ENCODE data around the gene GSTT2.

GSTT2 gene

GRCh38 chr22:24009227-24010017 lies 29.5 kb downstream of the GSTT2 start:
- no peak for DNase-seq

GRCh38 chr22:24010018-24010391 lies 30.1 kb downstream of the GSTT2 start:
- DNase-seq, result no peak

GRCh38 chr22:24011735-24012068 lies 31.8 kb downstream of the GSTT2 start:
- DNase-seq, result no peak

GRCh38 chr22:24016156-24016555 lies 36.2 kb downstream of the GSTT2 start:
- DNase-seq, result no peak

GRCh38 chr22:24021304-24021703 lies 41.4 kb downstream of the GSTT2 start:
- DNase-seq, result no peak

GRCh38 chr22:24023204-24023789 lies 43.4 kb downstream of the GSTT2 start:
- no peak for DNase-seq

GRCh38 chr22:24024354-24024753 lies 44.4 kb downstream of the GSTT2 start:
- DNase-seq, result no peak

GRCh38 chr22:24025475-24025874 lies 45.5 kb downstream of the GSTT2 start:
- DNase-seq, result no peak

GRCh38 chr22:24026056-24026455 lies 46.1 kb downstream of the GSTT2 start:
- no peak for DNase-seq

GRCh38 chr22:24026733-24027132 lies 46.8 kb downstream of the GSTT2 start:
- no peak for DNase-seq

GRCh38 chr22:24027389-24027975 lies 47.5 kb downstream of the GSTT2 start:
- no peak for DNase-seq

GRCh38 chr22:24027991-24028390 lies 48.1 kb downstream of the GSTT2 start:
- DNase-seq, result no peak

- DNase-seq, result no peak
Observed at GRCh38 chr22:24028533-24028932, 48.6 kb downstream of the GSTT2 start.

GRCh38 chr22:24029304-24029703 lies 49.4 kb downstream of the GSTT2 start:
- DNase-seq, result no peak

- DNase-seq, result no peak
Observed at GRCh38 chr22:24030186-24030702, 50.3 kb downstream of the GSTT2 start.

Measured in activated CD8-positive, alpha-beta memory T cell treated with anti-CD3 and anti-CD28 coated beads, Interleukin-2, amount 50 U/mL, for 48 hours (primary cell).